Measurements from ENCODE around the gene PLA2G2E. TPM values are rescaled to one million over a fixed set of nuclear protein-coding genes. Genes with fewer than 3 reads are reported as not detected.

The PLA2G2E gene
- total RNA-seq, 6 donors from 2014 or later = not detected

DNA sequence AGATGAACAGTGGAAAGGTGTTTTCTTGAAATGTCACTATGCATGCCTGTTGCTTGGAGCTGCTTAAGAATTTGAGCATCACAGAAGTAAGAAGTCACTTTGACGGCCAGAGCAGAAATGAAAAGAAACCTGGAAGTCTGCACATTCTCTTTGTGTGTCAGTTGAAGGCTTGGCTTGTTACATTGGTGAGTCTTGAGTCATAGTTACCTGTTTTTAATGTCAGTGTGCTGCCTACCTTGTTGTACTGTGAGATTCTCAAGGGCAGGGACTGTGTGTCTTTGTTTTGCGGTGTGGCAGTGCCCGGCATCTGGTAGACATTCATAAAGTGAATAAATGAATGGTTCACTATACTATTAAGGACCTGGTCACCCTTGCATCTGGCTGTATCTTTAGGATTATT, 31.3 kb downstream of the PLA2G2E start:
- Histone ChIP-seq H3K4me1 (peaks cover 0 to 10% (median 2%) of the 10 kb centered on the region in 4 donors), H3K27me3 (no peaks in the 10 kb centered on the region), H3K9me3 (no peaks in the 10 kb centered on the region), H3K36me3 (peaks cover 10 to 64% (median 34%) of the 10 kb centered on the region in 4 donors), H3K27ac (no peak overlapping the region), H3K4me3 (no peak overlapping the region)
- DNase-seq (no peak), ATAC-seq (ENCODE audit: low FRiP score in 2 of 2) (no peak)
- WGBS, 2 donors = 92 to 98% methylated on average over 3 of the region's 3 CpGs
- TF ChIP-seq CTCF (IDR thresholded peaks at IDR 0.05) = no peak

- H3K27me3 ChIP-seq = no peaks in the 10 kb centered on the region
- no peak overlapping the region for H3K4me3 ChIP-seq
- H3K36me3 ChIP-seq = peaks cover 0 to 39% (median 23%) of the 10 kb centered on the region in 4 donors
- DNase-seq (no peak), ATAC-seq (ENCODE audit: low FRiP score in 2 of 2) (no peak)
- no peaks in the 10 kb centered on the region for H3K9me3 ChIP-seq
- no peak overlapping the region for H3K27ac ChIP-seq
- H3K4me1 ChIP-seq = peaks cover 4 to 20% (median 8%) of the 10 kb centered on the region in 4 donors
- TF ChIP-seq POLR2AphosphoS5 (IDR thresholded peaks at IDR 0.05) = no peak
Observed at GRCh38 chr1:19889656-19890055, 33.8 kb downstream of the PLA2G2E start.

GRCh38 chr1:19888112-19888511, 35.3 kb downstream of the PLA2G2E start:
- WGBS, 2 donors = 71 to 76% methylated on average over 1 of the region's 1 CpG
- ATAC-seq (ENCODE audit: low FRiP score in 2 of 2) (peak; percentile 34 to 60), DNase-seq (peak in 1 of 2 donors; percentile 56)
- Histone ChIP-seq H3K27me3 (no peaks in the 10 kb centered on the region), H3K9me3 (no peaks in the 10 kb centered on the region), H3K36me3 (peaks cover 0 to 25% (median 12%) of the 10 kb centered on the region in 4 donors), H3K4me3 (no peak overlapping the region), H3K27ac (no peak overlapping the region), H3K4me1 (peaks cover 16 to 33% (median 23%) of the 10 kb centered on the region in 4 donors)
- no peak for TF ChIP-seq EP300 (IDR thresholded peaks at IDR 0.05)
- no peak for TF ChIP-seq POLR2AphosphoS5 (IDR thresholded peaks at IDR 0.05)
- no peak for TF ChIP-seq CTCF (IDR thresholded peaks at IDR 0.05)
- no peak for TF ChIP-seq POLR2A (IDR thresholded peaks at IDR 0.05)

DNA sequence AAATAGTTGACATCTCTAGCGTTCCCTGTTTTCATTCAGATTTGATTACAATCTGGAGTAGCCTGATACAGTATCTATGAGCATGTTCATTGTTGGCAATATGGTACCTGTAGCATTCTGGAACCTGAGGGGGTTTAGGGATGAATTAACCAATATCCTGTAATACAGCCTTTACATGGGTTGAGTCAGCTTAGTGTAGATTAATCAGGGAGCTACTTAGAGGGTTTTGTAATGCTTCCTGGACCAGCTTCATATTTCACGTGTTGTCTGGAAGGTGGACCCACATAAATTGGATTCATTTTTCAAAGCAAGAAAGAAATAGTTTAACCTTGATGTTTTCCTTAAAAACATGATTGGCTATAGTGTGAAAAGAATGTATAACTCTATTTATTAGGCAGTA, 37.6 kb downstream of the PLA2G2E start:
- DNase-seq (no peak), ATAC-seq (ENCODE audit: low FRiP score in 2 of 2) (no peak)
- Histone ChIP-seq H3K27ac (no peak overlapping the region), H3K36me3 (peaks cover 0 to 5% (median 0%) of the 10 kb centered on the region in 4 donors), H3K4me3 (no peak overlapping the region), H3K27me3 (no peaks in the 10 kb centered on the region), H3K4me1 (peaks cover 22 to 39% (median 28%) of the 10 kb centered on the region in 4 donors), H3K9me3 (no peaks in the 10 kb centered on the region)
- TF ChIP-seq POLR2AphosphoS5 (IDR thresholded peaks at IDR 0.05) (no peak), CTCF (IDR thresholded peaks at IDR 0.05) (no peak), EP300 (IDR thresholded peaks at IDR 0.05) (no peak), POLR2A (IDR thresholded peaks at IDR 0.05) (no peak)
- 76 to 88% methylated on average over 2 of the region's 2 CpGs for WGBS, 2 donors

- TF ChIP-seq CTCF (IDR thresholded peaks at IDR 0.05) = no peak
- peak in 1 of 4 donors; percentile 31 for TF ChIP-seq EP300 (IDR thresholded peaks at IDR 0.05)
- no peaks in the 10 kb centered on the region for H3K9me3 ChIP-seq
- H3K27me3 ChIP-seq = no peaks in the 10 kb centered on the region
- peak overlapping the region in 1 of 4 donors; percentile 93 for H3K4me3 ChIP-seq
- WGBS, 2 donors = 74 to 76% methylated on average over 2 of the region's 2 CpGs
- no peaks in the 10 kb centered on the region for H3K36me3 ChIP-seq
- DNase-seq (no peak), ATAC-seq (ENCODE audit: low FRiP score in 2 of 2) (no peak)
- H3K27ac ChIP-seq = peak overlapping the region in 2 of 4 donors; percentile 7 to 20
- H3K4me1 ChIP-seq = peaks cover 22 to 30% (median 28%) of the 10 kb centered on the region in 4 donors
Observed at GRCh38 chr1:19884312-19884711, 39.1 kb downstream of the PLA2G2E start.

Data from upper lobe of left lung (tissue), 6 donors.